ENCODE results near the gene THBS1.

THBS1 gene

GRCh38 chr15:39638041-39638440 lies 57.2 kb downstream of the THBS1 start:
- DNase-seq (ENCODE audit: low spot score), result no peak

- DNase-seq (ENCODE audit: low spot score), result no peak
These were observed 58.2 kb downstream of the THBS1 start for GRCh38 chr15:39639037-39639436.

GRCh38 chr15:39640665-39641064 lies 59.8 kb downstream of the THBS1 start:
- no peak for DNase-seq (ENCODE audit: low spot score)

DNA sequence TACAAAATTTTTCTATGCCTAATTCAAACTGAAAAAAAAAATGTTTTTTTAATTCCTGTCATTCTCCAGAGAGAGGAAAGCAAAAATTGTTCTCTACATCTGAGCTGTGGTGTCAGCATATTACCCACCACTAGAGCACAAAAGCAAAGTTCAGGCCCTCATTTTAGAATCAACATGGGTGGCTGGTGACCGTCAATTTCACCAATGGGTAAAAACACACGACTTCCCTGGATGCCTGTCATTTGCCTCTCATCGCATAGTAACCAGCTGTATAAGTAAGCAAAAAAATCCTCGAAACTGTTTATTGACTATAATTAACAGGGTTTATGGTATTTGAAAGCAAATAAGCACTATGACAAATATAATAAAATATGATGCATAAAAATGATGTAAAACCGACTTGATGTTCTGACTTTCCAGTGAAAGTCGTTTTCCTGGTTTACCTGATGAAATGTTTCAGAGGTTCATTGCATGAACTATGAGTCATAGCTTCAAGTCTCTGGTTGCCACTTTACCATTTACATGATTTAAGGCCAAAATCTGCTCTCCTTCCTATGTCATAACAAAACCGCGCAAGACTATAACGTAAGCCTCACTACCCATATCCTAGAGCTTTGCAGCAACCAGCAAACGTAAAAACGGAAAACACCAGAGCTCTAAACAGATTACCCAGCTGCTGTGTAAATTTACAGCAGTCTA lies 60.5 kb downstream of the THBS1 start:
- no peak for DNase-seq (ENCODE audit: low spot score)

- no peak for DNase-seq (ENCODE audit: low spot score)
These were observed 61.2 kb downstream of the THBS1 start for GRCh38 chr15:39642011-39642640.

DNA sequence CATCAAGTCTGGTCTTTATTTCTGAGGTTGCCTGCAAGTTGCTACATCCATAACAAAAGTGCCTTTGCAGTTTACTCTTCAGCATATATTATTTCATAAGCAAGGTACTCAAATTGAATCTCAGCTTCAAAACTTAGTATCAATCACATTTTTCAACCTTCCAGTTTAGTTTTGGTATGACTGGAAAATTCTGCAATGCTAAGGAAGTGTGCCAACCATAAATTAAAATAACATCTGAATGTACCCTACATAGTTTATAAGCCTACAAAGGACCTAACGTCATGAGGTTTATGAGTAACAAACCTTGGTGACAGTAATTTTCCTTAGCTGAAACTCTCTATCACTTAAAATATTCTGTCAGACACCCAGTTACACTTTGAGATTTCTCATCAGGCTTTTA lies 62.8 kb downstream of the THBS1 start:
- DNase-seq (ENCODE audit: low spot score), result no peak

GRCh38 chr15:39644136-39644535 lies 63.3 kb downstream of the THBS1 start:
- no peak for DNase-seq (ENCODE audit: low spot score)

DNA sequence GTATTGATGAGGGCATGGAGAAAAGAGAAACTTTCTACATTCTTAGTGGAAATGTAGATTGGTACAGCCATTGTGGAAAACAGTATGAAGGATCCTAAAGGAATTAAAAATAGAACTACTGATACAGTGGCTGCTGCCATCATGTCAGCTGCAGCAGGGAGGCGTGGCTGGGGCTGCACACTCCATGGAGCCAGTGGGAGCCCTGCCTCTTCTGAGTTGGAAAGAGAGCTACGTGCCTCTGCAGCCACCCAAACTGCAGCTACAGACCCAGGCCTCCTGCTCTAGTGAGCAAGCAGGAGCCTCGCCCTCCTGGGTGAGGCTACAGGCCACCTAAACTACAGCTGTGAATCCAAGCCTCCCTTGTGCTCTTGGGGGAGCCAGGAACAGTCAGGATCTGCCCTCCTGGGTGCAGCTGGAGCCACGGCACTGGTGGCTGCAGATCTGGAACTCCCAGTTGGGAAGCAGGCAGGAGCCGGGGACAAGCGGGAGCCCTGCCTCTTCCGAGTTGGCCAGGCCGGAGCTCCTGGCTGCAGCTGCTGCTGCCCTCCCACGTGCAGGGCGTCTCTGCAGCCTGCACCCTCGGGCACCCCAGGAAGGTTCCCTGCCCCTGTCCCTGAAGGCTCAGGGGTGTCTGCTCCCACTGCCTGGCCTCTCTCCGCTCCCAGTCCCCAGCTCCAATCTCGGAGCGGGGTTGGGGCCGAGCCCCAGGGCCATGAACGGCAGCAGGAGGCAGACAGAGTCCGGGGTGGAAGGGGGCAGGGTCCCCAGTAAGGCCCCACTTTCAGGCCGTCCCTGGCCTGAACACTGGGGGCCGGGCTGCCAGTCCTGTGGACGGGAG lies 64.5 kb downstream of the THBS1 start:
- no peak for DNase-seq (ENCODE audit: low spot score)

DNA sequence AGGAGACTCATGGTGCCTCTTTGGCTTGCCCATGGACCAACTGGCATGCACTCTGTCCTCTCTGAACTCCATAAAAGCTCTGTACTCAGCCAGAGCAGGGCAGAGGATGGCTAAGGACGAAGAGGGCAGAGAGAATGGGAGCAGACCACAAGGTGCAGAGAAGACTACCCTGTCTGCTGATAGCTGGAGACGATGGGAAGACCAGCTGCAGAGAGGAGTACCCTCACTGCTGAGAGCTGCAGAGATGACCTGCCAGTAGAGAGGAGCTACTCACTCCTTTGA lies 65.0 kb downstream of the THBS1 start:
- DNase-seq (ENCODE audit: low spot score), result no peak

DNA sequence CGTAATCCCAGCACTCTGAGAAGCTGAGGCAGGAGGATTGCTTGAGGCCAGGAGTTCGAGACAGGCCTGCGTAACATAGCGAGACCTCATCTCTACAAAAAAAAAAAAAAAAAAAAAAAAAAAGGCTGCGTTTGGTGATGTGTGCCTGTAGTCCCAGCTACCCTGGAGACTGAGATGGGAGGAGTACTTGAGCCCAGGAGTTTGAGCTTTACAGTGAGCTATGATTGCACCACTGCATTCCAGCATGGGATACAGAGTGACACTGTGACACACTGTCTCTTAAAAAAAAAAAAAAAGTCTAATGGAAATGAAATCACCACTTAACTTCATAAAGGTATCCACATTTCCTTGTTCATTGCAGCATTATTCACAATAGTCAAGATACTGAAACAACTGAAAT lies 65.5 kb downstream of the THBS1 start:
- no peak for DNase-seq (ENCODE audit: low spot score)

Measured in Ammon's horn (tissue), 1 donor.